Aorta (tissue), 5 donors: ENCODE results near the gene GNPTAB. TPM values are rescaled to one million over a fixed set of nuclear protein-coding genes. Genes with fewer than 3 reads are reported as not detected.
"Not testable (repeated sequence)": the region's sequence is repeated elsewhere in the genome, so short reads cannot be mapped to it uniquely, and the experiment has no call there.

Source experiments
- ATAC-seq: fragments of 200-7000 bp; cut with Tn5 transposase; one replicate; pipeline ENCODE4 v1.9.1; 2022; ENCODE audit warnings: moderate library complexity; ENCODE audit not compliant: low FRiP score
- DNase-seq, 2 donors: peaks; one replicate each; pipeline ENCODE4 v3.0.0-alpha.2; 2020
- H3K27ac ChIP-seq, 2 donors: one replicate each; pipeline ENCODE4 v1.5.1; 2013; ENCODE audit warnings: low read length in 2 of 2, mild to moderate bottlenecking in 2 of 2, moderate library complexity in 2 of 2, control low read depth in 1 of 2, inconsistent platforms in 1 of 2, low read depth in 1 of 2
- H3K27me3 ChIP-seq, 2 donors: one replicate each; pipeline ENCODE4 v1.6.1; 2013; ENCODE audit warnings: control low read depth in 1 of 2, low read length in 1 of 2, mild to moderate bottlenecking in 1 of 2, moderate library complexity in 1 of 2; ENCODE audit not compliant: insufficient read depth in 2 of 2, control insufficient read depth in 1 of 2
- H3K36me3 ChIP-seq, 2 donors: one replicate each; pipeline ENCODE4 v1.6.1; 2013; ENCODE audit warnings: control low read depth in 1 of 2, low read length in 1 of 2, mild to moderate bottlenecking in 1 of 2; ENCODE audit not compliant: insufficient read depth in 2 of 2, control insufficient read depth in 1 of 2
- H3K4me1 ChIP-seq, 2 donors: one replicate each; pipeline ENCODE4 v1.6.1; 2013; ENCODE audit warnings: low read length in 2 of 2, control low read depth in 1 of 2, mild to moderate bottlenecking in 1 of 2, moderate library complexity in 1 of 2; ENCODE audit not compliant: insufficient read depth in 2 of 2, control insufficient read depth in 1 of 2
- H3K4me3 ChIP-seq, 2 donors: one replicate each; pipeline ENCODE4 v1.5.1; 2013; ENCODE audit warnings: low read length in 2 of 2, control low read depth in 1 of 2, mild to moderate bottlenecking in 1 of 2
- H3K9me3 ChIP-seq: one replicate; pipeline ENCODE4 v1.6.1; 2013; ENCODE audit warnings: mild to moderate bottlenecking, low read length; ENCODE audit not compliant: control insufficient read depth
- WGBS, 2 donors: extraction: QIAGEN DNeasy Blood & Tissue Kit; methylation state at CpG; one replicate each; pipeline ENCODE4 v1.1.7; 2013; 5-methylcytosine and 5-hydroxymethylcytosine counted together
- intact Hi-C, 2 donors: fragments of 100-400 bp; cut with DNase I; formaldehyde crosslinking; loops; one replicate each; pipeline versions ENCODE4 v1.14.2 to v1.15.0; 2022
- polyA plus RNA-seq, 2 donors: library from polyadenylated mRNA; stranded (reverse); fragments of 200-250 nt; gene quantifications; one replicate each; pipeline ENCODE4 v1.2.3, GENCODE V29; 2013
- total RNA-seq, 2 donors: library from RNA; stranded (reverse); fragmentation: NEBNext Ultra II Directional; extraction: Animal tissue kit (Norgen Biotek cat#: 25700); gene quantifications; one replicate each; pipeline ENCODE4 v1.2.1, GENCODE V29; 2021
- donor health status: healthy with polysubstance abuse.
- donor health status: Bipolar disorder and iron deficiency.
- donor health status: DM: no; HTN: no; CAD: no.
- donor health status: DM: no; HTN: no; CAD: no.
- donor health status: DM: yes; HTN: yes; CAD: no.

GNPTAB gene
- total and polyA plus RNA-seq, 4 donors, result 9.1 to 43.3 (median 19.2) TPM

DNA sequence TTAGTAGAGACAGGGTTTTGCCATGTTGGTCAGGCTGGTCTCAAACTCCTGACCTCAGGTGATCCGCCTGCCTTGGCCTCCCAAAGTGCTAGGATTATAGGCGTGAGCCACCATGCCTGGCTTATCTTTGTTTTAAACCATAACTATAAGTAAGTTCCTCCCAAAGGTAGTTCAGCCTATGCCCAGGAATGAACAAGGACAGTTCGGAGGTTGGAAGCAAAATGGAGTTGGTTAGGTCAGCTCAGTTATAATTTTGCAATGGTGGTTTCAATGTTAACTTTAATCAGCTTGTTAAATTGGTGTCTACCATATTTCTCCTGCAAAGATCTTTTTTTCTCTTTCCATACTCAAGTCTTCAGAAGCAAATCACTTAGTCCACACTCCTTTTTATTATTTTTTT lies 36.9 kb upstream of the GNPTAB start:
- H3K9me3 ChIP-seq, H3K27me3 ChIP-seq, H3K27ac ChIP-seq, H3K4me3 ChIP-seq, intact Hi-C loops, H3K36me3 ChIP-seq, H3K4me1 ChIP-seq, ATAC-seq, DNase-seq: not testable (repeated sequence)
- WGBS, 2 donors, result 90 to 92% methylated on average over 3 of the region's 3 CpGs

DNA sequence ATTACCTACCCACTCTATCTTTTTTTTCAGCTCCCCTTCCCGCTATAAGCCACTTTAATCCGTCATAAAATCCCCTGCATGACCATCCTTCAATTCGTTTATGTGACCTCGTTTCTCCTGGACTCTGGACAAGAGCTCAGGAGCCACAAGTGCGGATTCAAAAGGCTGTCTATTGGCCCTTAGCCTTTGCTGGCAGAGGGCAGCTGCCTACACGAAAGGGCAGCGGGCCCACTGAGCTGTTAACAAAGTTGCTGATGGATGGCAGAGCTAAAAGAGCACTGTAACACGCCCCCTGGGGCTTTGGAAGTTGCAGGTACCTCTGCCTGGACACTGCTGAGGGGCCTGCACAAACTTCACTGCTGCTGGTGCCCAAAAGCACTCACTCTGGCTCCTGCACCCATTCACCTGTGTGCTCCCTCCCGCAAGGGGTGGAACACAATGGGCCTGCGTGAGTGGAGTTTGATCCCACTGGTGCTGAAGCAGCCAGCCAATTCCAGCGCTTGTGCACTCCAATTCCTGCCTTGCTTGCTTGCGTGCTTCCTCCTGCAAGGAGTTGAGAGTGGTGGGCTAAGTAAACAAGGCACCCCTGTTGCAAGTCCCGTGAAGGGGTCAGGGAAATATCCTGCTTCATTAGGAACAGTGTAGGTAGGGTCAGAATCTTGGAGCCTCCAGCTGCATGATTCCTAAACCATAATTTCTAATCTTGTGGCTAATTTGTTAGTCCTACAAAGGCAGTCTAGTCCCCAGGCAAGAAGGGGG lies 36.0 kb upstream of the GNPTAB start:
- Histone ChIP-seq H3K4me3 (no peak overlapping the region), H3K27ac (no peak overlapping the region), H3K9me3 (no peaks in the 10 kb centered on the region), H3K36me3 (no peaks in the 10 kb centered on the region), H3K4me1 (no peaks in the 10 kb centered on the region), H3K27me3 (no peaks in the 10 kb centered on the region)
- DNase-seq, result no peak
- no peak for ATAC-seq
- intact Hi-C loops, result no loop called here
- WGBS, 2 donors, result 53 to 57% methylated on average over 13 of the region's 13 CpGs

DNA sequence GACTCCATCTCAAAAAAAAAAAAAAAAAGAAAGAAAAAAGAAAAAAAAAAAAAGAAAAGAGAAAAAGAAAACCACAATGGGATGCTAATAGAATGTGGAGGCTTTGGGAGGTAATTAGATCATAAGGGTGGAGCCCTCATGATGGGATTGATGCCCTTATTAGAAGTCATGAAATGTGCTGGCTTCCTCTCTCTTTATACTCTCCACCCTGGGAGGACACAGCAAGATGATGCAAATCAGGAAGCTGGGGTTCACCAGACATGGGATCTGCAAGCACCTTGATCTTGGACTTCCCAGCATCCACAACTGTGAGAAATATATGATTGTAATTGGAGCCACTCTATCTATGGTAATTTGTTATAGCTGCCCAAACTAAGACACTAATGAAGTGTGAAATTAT lies 33.2 kb upstream of the GNPTAB start:
- intact Hi-C loops, result no loop called here
- Histone ChIP-seq H3K27me3 (no peaks in the 10 kb centered on the region), H3K27ac (no peak overlapping the region), H3K4me1 (no peaks in the 10 kb centered on the region), H3K9me3 (no peaks in the 10 kb centered on the region), H3K4me3 (no peak overlapping the region), H3K36me3 (no peaks in the 10 kb centered on the region)
- ATAC-seq (no peak), DNase-seq (no peak)

DNA sequence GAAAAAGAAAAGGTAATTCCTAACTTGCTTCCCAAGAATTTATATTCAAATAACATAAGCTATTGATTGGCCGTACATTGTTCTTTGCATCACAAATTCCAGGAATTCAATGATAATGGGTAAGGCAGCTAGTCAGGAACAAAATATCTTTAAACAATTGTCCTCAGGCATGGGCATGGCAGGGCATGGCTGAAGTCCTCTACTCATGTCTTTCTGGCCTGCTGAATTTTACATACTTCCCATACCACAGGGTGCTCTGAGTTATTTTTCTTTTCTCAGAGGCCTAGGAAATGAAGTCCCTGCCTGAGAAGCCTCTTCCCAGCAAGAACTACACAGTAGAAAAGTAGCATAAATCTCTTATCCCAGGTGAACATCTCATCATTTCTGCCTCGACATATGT lies 31.5 kb upstream of the GNPTAB start:
- DNase-seq (no peak), ATAC-seq (no peak)
- no peak overlapping the region for H3K4me3 ChIP-seq
- H3K9me3 ChIP-seq, result no peaks in the 10 kb centered on the region
- no peak overlapping the region for H3K27ac ChIP-seq
- no peaks in the 10 kb centered on the region for H3K36me3 ChIP-seq
- WGBS, 2 donors, result 83 to 85% methylated on average over 2 of the region's 2 CpGs
- no peaks in the 10 kb centered on the region for H3K4me1 ChIP-seq
- intact Hi-C loops, result no loop called here
- H3K27me3 ChIP-seq, result no peaks in the 10 kb centered on the region

DNA sequence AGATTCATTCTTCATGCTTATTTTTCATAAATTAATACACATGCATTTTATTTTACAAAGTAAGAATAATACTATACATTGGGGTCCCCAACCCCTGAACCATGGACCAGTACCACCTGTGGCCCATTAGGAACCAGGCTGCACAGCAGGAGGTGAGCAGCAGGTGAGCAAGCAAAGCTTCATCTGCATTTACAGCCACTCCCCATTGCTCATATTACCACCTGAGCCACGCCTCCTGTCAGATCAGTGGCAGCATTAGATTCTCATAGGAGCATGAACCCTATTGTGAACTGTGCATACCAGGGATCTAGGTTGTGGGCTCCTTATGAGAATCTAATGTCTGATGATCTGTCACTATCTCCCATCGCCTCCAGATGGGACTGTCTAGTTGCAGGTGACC lies 30.9 kb upstream of the GNPTAB start:
- 93 to 98% methylated on average over 2 of the region's 2 CpGs for WGBS, 2 donors
- intact Hi-C loops, result not testable (repeated sequence)

DNA sequence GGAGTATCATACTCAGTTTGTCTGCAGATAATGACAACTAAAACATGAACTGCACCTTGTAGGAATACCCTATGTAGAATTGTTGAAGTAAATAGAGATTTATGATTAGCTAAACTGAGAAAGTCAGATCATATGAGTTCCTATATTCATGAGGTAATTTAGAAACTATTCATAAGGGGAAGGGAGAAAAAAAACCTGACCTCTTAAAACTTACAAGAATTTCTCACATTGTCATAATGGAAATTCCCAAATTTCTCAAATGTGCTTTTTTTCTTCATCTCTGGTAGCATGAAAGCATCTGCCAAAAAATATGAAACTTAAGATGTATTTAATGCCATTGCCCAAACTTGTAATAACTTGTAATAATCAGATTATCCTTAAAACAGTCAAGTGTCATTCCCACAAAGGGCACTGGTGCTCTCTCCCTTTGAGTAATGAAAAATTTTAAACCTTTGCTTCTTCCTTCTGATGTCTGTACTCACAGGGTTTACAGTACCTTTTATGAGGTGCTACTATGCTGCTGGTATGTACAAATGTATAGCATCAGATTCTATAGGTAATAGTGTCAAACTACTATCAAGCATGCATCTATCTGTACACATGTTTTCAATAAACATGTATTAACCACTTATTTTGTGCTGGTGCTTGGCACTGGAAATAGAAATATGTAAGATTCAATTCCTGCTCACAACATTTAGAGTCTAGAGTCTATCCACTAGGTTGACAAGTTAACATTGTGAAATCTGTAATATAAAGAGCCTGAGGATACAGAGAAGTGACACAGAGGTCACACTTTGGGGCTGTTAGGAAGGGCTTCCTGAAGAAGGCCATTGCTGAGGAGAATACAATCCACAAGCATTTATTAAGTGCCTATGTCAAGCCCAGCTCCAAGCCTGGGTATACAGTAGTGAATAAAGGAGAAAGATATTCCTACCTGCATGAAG lies 29.2 kb upstream of the GNPTAB start:
- Histone ChIP-seq H3K4me3 (no peak overlapping the region), H3K36me3 (no peaks in the 10 kb centered on the region), H3K9me3 (no peaks in the 10 kb centered on the region), H3K27me3 (no peaks in the 10 kb centered on the region), H3K27ac (no peak overlapping the region), H3K4me1 (no peaks in the 10 kb centered on the region)
- ATAC-seq (no peak), DNase-seq (no peak)
- intact Hi-C loops, result no loop called here

More for the DNA sequence above, 30.9 kb upstream of the GNPTAB start:
- not testable (repeated sequence) for DNase-seq, ATAC-seq, H3K27ac ChIP-seq, H3K36me3 ChIP-seq, H3K27me3 ChIP-seq, H3K4me3 ChIP-seq, H3K9me3 ChIP-seq, H3K4me1 ChIP-seq

DNA sequence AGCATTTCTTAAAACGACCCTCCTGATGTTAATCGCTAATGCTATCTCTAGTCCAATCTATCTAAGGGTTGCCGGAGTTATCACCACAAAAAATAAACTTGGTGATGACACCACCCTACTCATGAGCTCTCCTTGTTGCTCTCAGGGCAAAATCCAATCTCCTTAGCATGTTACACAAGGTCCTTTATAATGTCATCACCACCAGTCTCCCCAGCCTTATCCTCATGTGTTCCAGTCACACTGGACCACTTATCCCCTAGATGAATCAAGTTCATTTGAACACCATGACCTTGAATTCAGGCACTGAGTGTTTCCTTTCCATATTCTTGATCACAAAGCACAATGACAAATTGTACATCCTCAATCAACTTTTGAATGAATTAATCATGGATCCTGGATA lies 27.6 kb upstream of the GNPTAB start:
- Histone ChIP-seq H3K9me3 (no peaks in the 10 kb centered on the region), H3K4me3 (no peak overlapping the region), H3K27ac (no peak overlapping the region), H3K36me3 (no peaks in the 10 kb centered on the region), H3K27me3 (no peaks in the 10 kb centered on the region), H3K4me1 (no peaks in the 10 kb centered on the region)
- 90 to 91% methylated on average over 3 of the region's 3 CpGs for WGBS, 2 donors
- DNase-seq (no peak), ATAC-seq (no peak)
- intact Hi-C loops, result no loop called here

DNA sequence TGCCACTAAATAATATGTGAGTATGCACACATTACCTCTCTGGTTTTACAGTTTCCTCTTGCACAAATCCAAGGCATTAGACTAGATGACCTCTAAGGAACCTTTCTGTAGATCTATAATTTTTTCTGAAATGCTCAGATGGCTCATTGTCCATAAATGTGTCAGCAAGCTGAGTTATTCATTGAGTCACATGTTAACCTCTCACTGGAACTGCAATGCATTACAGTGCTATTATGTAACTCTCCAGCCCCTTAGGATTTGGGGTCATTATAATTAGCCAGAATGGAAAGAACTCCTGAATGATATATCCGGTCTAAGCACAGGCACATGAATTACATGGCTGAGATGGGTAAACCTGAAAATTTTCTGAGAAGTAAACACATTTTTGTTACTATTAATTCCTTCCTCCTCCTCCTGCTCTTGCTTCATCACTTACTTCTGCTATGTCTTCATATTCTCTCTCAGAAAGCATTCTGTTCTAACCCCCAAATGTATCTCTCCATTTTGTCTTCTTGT lies 26.3 kb upstream of the GNPTAB start:
- ATAC-seq (peak; percentile 68), DNase-seq (no peak)
- Histone ChIP-seq H3K4me1 (no peaks in the 10 kb centered on the region), H3K36me3 (no peaks in the 10 kb centered on the region), H3K27me3 (no peaks in the 10 kb centered on the region), H3K9me3 (no peaks in the 10 kb centered on the region), H3K27ac (no peak overlapping the region), H3K4me3 (no peak overlapping the region)
- intact Hi-C loops, result no loop called here
- 53 to 59% methylated on average over 1 of the region's 1 CpG for WGBS, 2 donors
